NB4 (cell line): Measurements from ENCODE around the gene GPATCH8.
A peak's percentile ranks its signal among the peaks of the same experiment; 100 is the strongest.

ENCODE experiments used
- DNase-seq: peaks from one replicate; pipeline ENCODE4 v3.0.0; 2010; ENCODE audit warnings: low read depth
- H3K4me3 ChIP-seq: one replicate; pipeline ENCODE4 v1.5.1; 2011; ENCODE audit warnings: mild to moderate bottlenecking, low read depth, low read length, moderate library complexity
- MYC ChIP-seq: IDR thresholded peaks from 2 replicates; pipeline ENCODE4 v1.6.1; 2011; ENCODE audit warnings: low read depth, low read length
- POLR2A ChIP-seq: IDR thresholded peaks from 2 replicates; pipeline ENCODE4 v1.6.1; 2011; ENCODE audit warnings: mild to moderate bottlenecking; ENCODE audit not compliant: insufficient read length; ENCODE audit errors: extremely low read depth
- TF ChIP-seq, protein P1 (sequence below): IDR thresholded peaks from 2 replicates; pipeline ENCODE4 v1.6.1; 2011; ENCODE audit warnings: low read depth, low read length
- TF ChIP-seq, protein P2 (sequence below): IDR thresholded peaks from one replicate; pipeline ENCODE4 v1.5.1; 2012; ENCODE audit warnings: low read depth, low read length

The GPATCH8 gene

DNA sequence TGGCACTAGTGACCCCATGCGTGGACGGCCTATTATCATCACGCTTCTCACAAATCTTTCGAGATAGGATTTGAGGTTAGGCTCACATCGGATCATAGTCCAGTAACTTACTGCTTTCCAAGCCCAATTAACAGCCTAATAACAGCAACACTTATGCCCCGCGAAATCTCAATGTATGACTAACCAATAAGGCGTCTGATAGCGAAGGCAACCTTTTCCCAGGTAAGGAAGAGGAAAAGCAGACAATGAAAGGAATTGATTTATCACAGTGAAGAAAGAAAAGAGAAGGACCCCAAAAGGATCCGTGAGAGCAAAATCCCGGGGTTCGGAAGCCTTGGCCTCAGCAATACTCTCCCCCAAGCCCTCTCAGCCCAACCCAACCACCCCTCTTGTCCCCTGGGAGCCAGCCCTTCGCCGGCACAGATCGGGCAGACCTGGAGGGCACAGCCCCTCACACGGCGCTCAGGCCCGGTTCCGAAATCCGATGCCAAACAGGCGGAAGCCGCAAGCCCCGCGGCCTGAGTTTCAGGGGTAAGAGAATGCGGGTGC, 534 bp downstream of the GPATCH8 start:
- peak; percentile 18 for DNase-seq
- TF ChIP-seq MYC (no peak), POLR2A (no peak)
- TF ChIP-seq, protein P1, sequence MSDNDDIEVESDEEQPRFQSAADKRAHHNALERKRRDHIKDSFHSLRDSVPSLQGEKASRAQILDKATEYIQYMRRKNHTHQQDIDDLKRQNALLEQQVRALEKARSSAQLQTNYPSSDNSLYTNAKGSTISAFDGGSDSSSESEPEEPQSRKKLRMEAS: no peak
- TF ChIP-seq, protein P2, sequence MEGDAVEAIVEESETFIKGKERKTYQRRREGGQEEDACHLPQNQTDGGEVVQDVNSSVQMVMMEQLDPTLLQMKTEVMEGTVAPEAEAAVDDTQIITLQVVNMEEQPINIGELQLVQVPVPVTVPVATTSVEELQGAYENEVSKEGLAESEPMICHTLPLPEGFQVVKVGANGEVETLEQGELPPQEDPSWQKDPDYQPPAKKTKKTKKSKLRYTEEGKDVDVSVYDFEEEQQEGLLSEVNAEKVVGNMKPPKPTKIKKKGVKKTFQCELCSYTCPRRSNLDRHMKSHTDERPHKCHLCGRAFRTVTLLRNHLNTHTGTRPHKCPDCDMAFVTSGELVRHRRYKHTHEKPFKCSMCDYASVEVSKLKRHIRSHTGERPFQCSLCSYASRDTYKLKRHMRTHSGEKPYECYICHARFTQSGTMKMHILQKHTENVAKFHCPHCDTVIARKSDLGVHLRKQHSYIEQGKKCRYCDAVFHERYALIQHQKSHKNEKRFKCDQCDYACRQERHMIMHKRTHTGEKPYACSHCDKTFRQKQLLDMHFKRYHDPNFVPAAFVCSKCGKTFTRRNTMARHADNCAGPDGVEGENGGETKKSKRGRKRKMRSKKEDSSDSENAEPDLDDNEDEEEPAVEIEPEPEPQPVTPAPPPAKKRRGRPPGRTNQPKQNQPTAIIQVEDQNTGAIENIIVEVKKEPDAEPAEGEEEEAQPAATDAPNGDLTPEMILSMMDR: no peak
- peak overlapping the region; percentile 84 for H3K4me3 ChIP-seq

DNA sequence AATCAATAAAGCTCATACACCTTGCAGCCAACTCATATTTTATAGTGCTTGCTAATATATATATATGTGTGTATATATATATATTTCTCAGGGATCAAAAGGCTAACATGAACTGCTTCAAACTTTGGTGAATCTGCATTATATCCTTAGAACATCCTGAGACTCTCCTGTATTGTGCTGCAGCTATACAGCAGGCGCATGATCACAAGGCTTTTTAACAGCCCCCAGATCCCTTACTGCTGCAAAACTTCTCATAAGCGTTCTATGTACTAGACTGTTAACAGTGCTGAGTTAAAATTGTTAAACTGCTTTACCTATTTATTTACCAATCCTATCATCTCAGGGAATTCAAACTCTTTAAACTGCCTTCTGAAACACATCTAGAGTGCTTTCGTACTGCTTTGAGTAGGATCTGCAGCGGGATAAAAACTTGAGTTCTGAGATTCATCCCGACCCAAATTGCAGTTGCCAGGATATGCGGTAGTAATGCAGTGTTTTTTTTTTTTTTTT, 1.3 kb downstream of the GPATCH8 start:
- TF ChIP-seq, protein P1: no peak
- TF ChIP-seq, protein P2: no peak
- TF ChIP-seq MYC: no peak
- peak overlapping the region; percentile 84 for H3K4me3 ChIP-seq
- peak; percentile 23 for DNase-seq

DNA sequence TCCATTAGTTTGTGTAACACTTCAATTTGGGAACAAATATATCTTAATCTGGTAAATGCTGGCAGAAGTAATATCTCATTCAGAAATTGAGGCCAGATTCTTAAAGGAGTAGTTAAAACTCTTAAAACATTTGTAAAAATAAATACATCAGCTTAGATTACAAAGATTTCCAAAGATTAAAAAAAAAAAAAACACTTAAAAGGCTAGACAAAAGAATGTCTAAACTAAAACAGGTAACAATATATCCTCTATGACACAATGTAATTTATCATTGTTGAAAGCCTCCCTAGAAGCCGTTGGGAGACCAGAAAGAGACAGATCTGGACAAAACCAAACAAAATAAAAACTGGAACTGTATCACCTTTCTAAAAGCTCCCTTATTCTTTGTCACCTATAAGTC, 3.5 kb downstream of the GPATCH8 start:
- TF ChIP-seq, protein P1: no peak
- TF ChIP-seq POLR2A (no peak), MYC (no peak)
- TF ChIP-seq, protein P2: no peak
- no peak for DNase-seq
- H3K4me3 ChIP-seq: peak overlapping the region; percentile 3

DNA sequence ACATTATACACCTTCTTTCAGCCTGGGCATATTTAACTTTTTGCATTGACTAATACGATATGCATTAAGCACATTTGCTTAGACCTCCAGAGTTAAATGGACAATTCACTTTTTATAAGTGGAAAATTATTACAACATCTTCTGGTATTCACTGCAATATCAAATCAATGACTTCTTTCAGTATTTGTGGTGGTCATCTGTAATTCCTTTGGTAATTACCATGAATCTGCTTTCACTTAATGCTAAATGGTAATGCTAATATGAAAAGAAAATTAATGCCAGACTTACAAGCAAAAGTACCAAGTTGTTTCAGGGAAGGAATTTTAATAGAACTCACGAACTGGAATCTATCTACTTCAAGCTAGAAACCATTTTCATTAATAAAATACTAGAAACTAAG, 6.4 kb downstream of the GPATCH8 start:
- no peak overlapping the region for H3K4me3 ChIP-seq
- DNase-seq: no peak
- TF ChIP-seq MYC (no peak), POLR2A (no peak)
- TF ChIP-seq, protein P2: no peak
- TF ChIP-seq, protein P1: no peak

DNA sequence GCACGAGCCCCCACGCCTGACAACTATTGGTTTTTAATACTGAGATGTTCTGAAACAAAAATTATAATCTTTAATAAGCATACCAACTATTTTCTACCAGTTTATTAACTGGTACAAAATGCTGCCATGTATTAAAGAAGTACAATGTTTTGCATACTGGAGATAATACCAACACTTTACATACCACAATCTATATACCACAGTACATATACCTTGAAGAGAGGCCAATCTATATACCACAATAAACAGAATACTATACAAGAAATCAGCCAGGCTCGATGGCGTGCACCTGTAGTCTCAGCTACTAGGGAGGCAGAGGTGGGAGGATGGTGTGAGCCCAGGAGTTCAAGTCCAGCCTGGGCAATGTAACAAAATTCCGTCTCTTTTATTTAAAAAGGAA, 9.9 kb downstream of the GPATCH8 start:
- TF ChIP-seq, protein P1: no peak
- TF ChIP-seq, protein P2: no peak
- TF ChIP-seq MYC: no peak
- TF ChIP-seq POLR2A: no peak
- no peak for DNase-seq
- H3K4me3 ChIP-seq: no peak overlapping the region
